H1 (cell line): ENCODE measurements around the gene LAMP5. TPM values are rescaled to one million over a fixed set of nuclear protein-coding genes. Genes with fewer than 3 reads are reported as not detected.

ENCODE experiments used
- EZH2 ChIP-seq: fragments of 200-600 bp; sonication (generic); IDR thresholded peaks from 2 replicates; pipeline ENCODE4 v1.7.1; 2012; ENCODE audit warnings: low read depth, mild to moderate bottlenecking, moderate library complexity, low read length, inconsistent platforms; ENCODE audit not compliant: severe bottlenecking
- PHF8 ChIP-seq: fragments of 200-600 bp; sonication (generic); conservative IDR thresholded peaks from 2 replicates; pipeline ENCODE4 v1.7.1; 2012; ENCODE audit warnings: low read depth, mild to moderate bottlenecking, inconsistent platforms, low read length, moderate library complexity
- RAD21 ChIP-seq, 2 experiments: IDR thresholded peaks in 1 of 2; conservative IDR thresholded peaks in 1 of 2; 2 replicates each; pipeline ENCODE4 v1.6.1; 2011; ENCODE audit warnings: low read depth in 2 of 2, low read length in 2 of 2, improper control_type of control experiment in 1 of 2, inconsistent platforms in 1 of 2, mild to moderate bottlenecking in 1 of 2, moderate library complexity in 1 of 2
- polyA plus RNA-seq, 7 experiments: library from polyadenylated mRNA; depleted of rRNA in 3 of 7; stranded (reverse) in 5 of 7; unstranded in 2 of 7; fragments of >200 nt in 5 of 7; fragments of 200-250 nt in 2 of 7; gene quantifications; 1 replicate in 5 of 7; 2 replicates in 1 of 7; 4 replicates in 1 of 7; pipeline versions ENCODE4 v1.2.1 to v1.2.3, GENCODE V29; 2011 to 2013; ENCODE audit warnings: missing spikeins in 2 of 7, mixed read lengths in 2 of 7
- total RNA-seq: library from RNA; stranded (reverse); fragmentation: NEBNext Ultra II Directional; extraction: Animal tissue kit (Norgen Biotek cat#: 25700); gene quantifications from 2 replicates; pipeline ENCODE4 v1.2.1, GENCODE V29; 2021
- TF ChIP-seq, protein P1 (sequence below): fragments of 300-600 bp; sonication (generic); IDR thresholded peaks from 2 replicates; pipeline ENCODE4 v1.7.1; 2012; ENCODE audit warnings: low read length, moderate library complexity, mild to moderate bottlenecking, inconsistent platforms; ENCODE audit not compliant: insufficient replicate concordance
- TF ChIP-seq, protein P2 (sequence below): IDR thresholded peaks from 2 replicates; pipeline ENCODE4 v1.6.1; 2012; ENCODE audit warnings: inconsistent platforms

LAMP5 gene
- total and polyA plus RNA-seq, 2 of the 8 experiments (the other 6 are each of a cell fraction or from before 2014, with no cell fraction given): 0.22 to 1.9 TPM

DNA sequence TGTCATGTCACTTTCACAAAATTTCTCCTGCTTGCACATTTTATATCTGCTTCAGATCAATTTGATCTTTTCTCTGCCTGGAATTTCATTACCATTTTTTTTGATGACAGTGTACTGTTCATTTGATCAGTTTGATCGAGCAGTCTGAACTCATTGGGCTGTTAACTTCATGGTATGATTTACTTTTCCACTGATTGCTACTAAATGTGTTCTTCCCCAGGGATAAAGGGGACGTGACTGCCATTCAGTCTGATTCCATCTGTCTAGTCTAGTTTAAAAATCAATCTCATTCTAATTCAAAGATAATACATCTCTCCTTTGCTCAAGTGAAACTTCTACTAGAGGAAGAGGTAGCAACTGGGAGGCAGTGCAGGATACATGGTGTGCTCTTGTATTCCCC, 21.1 kb downstream of the LAMP5 start (continued):
- TF ChIP-seq, protein P1, sequence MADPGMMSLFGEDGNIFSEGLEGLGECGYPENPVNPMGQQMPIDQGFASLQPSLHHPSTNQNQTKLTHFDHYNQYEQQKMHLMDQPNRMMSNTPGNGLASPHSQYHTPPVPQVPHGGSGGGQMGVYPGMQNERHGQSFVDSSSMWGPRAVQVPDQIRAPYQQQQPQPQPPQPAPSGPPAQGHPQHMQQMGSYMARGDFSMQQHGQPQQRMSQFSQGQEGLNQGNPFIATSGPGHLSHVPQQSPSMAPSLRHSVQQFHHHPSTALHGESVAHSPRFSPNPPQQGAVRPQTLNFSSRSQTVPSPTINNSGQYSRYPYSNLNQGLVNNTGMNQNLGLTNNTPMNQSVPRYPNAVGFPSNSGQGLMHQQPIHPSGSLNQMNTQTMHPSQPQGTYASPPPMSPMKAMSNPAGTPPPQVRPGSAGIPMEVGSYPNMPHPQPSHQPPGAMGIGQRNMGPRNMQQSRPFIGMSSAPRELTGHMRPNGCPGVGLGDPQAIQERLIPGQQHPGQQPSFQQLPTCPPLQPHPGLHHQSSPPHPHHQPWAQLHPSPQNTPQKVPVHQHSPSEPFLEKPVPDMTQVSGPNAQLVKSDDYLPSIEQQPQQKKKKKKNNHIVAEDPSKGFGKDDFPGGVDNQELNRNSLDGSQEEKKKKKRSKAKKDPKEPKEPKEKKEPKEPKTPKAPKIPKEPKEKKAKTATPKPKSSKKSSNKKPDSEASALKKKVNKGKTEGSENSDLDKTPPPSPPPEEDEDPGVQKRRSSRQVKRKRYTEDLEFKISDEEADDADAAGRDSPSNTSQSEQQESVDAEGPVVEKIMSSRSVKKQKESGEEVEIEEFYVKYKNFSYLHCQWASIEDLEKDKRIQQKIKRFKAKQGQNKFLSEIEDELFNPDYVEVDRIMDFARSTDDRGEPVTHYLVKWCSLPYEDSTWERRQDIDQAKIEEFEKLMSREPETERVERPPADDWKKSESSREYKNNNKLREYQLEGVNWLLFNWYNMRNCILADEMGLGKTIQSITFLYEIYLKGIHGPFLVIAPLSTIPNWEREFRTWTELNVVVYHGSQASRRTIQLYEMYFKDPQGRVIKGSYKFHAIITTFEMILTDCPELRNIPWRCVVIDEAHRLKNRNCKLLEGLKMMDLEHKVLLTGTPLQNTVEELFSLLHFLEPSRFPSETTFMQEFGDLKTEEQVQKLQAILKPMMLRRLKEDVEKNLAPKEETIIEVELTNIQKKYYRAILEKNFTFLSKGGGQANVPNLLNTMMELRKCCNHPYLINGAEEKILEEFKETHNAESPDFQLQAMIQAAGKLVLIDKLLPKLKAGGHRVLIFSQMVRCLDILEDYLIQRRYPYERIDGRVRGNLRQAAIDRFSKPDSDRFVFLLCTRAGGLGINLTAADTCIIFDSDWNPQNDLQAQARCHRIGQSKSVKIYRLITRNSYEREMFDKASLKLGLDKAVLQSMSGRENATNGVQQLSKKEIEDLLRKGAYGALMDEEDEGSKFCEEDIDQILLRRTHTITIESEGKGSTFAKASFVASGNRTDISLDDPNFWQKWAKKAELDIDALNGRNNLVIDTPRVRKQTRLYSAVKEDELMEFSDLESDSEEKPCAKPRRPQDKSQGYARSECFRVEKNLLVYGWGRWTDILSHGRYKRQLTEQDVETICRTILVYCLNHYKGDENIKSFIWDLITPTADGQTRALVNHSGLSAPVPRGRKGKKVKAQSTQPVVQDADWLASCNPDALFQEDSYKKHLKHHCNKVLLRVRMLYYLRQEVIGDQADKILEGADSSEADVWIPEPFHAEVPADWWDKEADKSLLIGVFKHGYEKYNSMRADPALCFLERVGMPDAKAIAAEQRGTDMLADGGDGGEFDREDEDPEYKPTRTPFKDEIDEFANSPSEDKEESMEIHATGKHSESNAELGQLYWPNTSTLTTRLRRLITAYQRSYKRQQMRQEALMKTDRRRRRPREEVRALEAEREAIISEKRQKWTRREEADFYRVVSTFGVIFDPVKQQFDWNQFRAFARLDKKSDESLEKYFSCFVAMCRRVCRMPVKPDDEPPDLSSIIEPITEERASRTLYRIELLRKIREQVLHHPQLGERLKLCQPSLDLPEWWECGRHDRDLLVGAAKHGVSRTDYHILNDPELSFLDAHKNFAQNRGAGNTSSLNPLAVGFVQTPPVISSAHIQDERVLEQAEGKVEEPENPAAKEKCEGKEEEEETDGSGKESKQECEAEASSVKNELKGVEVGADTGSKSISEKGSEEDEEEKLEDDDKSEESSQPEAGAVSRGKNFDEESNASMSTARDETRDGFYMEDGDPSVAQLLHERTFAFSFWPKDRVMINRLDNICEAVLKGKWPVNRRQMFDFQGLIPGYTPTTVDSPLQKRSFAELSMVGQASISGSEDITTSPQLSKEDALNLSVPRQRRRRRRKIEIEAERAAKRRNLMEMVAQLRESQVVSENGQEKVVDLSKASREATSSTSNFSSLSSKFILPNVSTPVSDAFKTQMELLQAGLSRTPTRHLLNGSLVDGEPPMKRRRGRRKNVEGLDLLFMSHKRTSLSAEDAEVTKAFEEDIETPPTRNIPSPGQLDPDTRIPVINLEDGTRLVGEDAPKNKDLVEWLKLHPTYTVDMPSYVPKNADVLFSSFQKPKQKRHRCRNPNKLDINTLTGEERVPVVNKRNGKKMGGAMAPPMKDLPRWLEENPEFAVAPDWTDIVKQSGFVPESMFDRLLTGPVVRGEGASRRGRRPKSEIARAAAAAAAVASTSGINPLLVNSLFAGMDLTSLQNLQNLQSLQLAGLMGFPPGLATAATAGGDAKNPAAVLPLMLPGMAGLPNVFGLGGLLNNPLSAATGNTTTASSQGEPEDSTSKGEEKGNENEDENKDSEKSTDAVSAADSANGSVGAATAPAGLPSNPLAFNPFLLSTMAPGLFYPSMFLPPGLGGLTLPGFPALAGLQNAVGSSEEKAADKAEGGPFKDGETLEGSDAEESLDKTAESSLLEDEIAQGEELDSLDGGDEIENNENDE: no peak
- no peak for TF ChIP-seq RAD21 (IDR thresholded peaks at IDR 0.05 in 1 of 2, conservative IDR thresholded peaks at IDR 0.05 in 1 of 2; ENCODE audit: low read depth in 2 of 2, low read length in 2 of 2)
- no peak for TF ChIP-seq PHF8
- no peak for TF ChIP-seq EZH2
- TF ChIP-seq, protein P2, sequence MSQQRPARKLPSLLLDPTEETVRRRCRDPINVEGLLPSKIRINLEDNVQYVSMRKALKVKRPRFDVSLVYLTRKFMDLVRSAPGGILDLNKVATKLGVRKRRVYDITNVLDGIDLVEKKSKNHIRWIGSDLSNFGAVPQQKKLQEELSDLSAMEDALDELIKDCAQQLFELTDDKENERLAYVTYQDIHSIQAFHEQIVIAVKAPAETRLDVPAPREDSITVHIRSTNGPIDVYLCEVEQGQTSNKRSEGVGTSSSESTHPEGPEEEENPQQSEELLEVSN: no peak
